Measurements from ENCODE around the gene PBOV1.

The PBOV1 gene

DNA sequence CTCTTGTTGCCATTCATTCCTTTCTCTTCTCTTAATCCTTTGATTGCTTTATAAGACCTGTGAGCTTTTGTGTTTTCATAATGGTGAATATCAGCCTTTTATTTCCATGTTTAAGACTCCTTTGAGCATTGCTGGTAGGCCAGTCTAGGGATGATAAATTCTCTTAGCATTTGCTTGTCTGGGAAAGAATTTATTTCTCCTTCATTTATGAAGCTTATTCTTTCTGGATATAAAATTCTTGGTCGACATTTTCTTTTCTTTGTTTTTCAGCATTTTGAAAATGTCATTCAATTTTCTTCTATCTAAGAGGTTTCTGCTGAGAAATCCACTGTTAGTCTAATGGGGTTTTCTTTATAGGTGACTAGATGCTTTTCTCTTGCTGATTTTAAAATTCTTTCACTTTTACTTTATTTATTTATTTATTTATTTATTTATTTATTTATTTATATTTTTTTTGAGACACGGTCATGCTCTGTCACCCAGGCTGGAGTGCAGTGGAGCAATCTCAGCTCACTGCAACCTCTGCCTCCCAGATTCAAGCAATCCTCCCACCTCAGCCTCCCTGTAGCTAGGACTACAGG lies 41.5 kb downstream of the PBOV1 start:
- Histone ChIP-seq H3K27ac (ENCODE audit: low read depth, low read length) (no peak overlapping the region), H2BK15ac (replicated peaks; ENCODE audit: low read depth) (no peak overlapping the region), H3K4me1 (ENCODE audit: control insufficient read depth, low read depth, low read length) (no peaks in the 10 kb centered on the region), H3K4me3 (ENCODE audit: low read length) (no peak overlapping the region), H3K56ac (ENCODE audit: low read length) (no peak overlapping the region), H3K27me3 (ENCODE audit: insufficient read depth, low read length, poor library complexity) (no peaks in the 10 kb centered on the region), H3K23ac (ENCODE audit: low read length) (no peak overlapping the region), H4K5ac (ENCODE audit: low read length) (no peak overlapping the region), H2BK5ac (ENCODE audit: low read length) (no peak overlapping the region), H2AK5ac (ENCODE audit: low read length) (no peak overlapping the region), H4K8ac (ENCODE audit: low read depth, low read length) (no peak overlapping the region), H3K79me2 (ENCODE audit: control insufficient read depth, insufficient read depth, low read length) (no peaks in the 10 kb centered on the region), H2BK120ac (ENCODE audit: low read depth, low read length) (no peak overlapping the region), H3K4ac (ENCODE audit: low read depth, low read length) (no peak overlapping the region), H3K18ac (ENCODE audit: low read length) (no peak overlapping the region), H3K4me2 (ENCODE audit: low read length) (no peak overlapping the region), H3K9ac (ENCODE audit: low read length) (no peak overlapping the region), H3K79me1 (ENCODE audit: low read length) (no peaks in the 10 kb centered on the region), H3K36me3 (ENCODE audit: control insufficient read depth, insufficient read depth, low read length) (no peaks in the 10 kb centered on the region)
- DNase-seq = no peak
- WGBS (ENCODE audit: extremely low coverage, insufficient coverage, low lambda C conversion rate) = no CpG with 5 or more reads among the region's 2 CpGs

DNA sequence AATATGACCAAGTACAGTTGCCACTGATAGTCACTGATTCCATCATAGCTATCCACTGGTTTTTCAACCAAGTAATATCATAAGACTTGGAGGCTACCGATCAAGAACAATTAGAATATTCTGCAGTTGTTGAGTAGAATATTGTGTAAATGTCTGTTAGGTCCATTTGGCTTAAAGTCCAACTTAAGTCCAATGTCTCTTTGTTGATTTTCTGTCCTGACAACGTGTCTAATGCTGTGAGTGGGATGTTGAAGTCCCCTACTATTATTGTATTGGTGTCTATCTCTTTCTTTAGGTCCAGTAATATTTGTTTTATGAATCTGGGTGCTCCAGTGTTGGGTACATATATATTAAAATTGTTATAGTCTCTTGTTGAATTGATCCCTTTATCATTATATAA lies 42.7 kb downstream of the PBOV1 start:
- no CpG with 5 or more reads among the region's 2 CpGs for WGBS (ENCODE audit: extremely low coverage, insufficient coverage, low lambda C conversion rate)
- Histone ChIP-seq H2AK5ac (ENCODE audit: low read length) (no peak overlapping the region), H2BK15ac (replicated peaks; ENCODE audit: low read depth) (no peak overlapping the region), H3K9ac (ENCODE audit: low read length) (no peak overlapping the region), H2BK120ac (ENCODE audit: low read depth, low read length) (no peak overlapping the region), H3K18ac (ENCODE audit: low read length) (no peak overlapping the region), H3K79me1 (ENCODE audit: low read length) (no peaks in the 10 kb centered on the region), H2BK5ac (ENCODE audit: low read length) (no peak overlapping the region), H3K27ac (ENCODE audit: low read depth, low read length) (no peak overlapping the region), H3K36me3 (ENCODE audit: control insufficient read depth, insufficient read depth, low read length) (no peaks in the 10 kb centered on the region), H3K56ac (ENCODE audit: low read length) (no peak overlapping the region), H3K79me2 (ENCODE audit: control insufficient read depth, insufficient read depth, low read length) (no peaks in the 10 kb centered on the region), H3K23ac (ENCODE audit: low read length) (no peak overlapping the region), H3K4me1 (ENCODE audit: control insufficient read depth, low read depth, low read length) (no peaks in the 10 kb centered on the region), H3K4me2 (ENCODE audit: low read length) (no peak overlapping the region), H4K8ac (ENCODE audit: low read depth, low read length) (no peak overlapping the region), H3K4ac (ENCODE audit: low read depth, low read length) (no peak overlapping the region), H4K5ac (ENCODE audit: low read length) (no peak overlapping the region), H3K4me3 (ENCODE audit: low read length) (no peak overlapping the region), H3K27me3 (ENCODE audit: insufficient read depth, low read length, poor library complexity) (no peaks in the 10 kb centered on the region)
- DNase-seq = no peak
